ENCODE data around the gene MIB1. TPM values are rescaled to one million over a fixed set of nuclear protein-coding genes. Genes with fewer than 3 reads are reported as not detected.

Gene MIB1
- total and polyA plus RNA-seq, 10 of the 15 experiments (the other 5 are each of a cell fraction or from before 2014, with no cell fraction given): 2.3 to 27.5 (median 10.4) TPM

DNA sequence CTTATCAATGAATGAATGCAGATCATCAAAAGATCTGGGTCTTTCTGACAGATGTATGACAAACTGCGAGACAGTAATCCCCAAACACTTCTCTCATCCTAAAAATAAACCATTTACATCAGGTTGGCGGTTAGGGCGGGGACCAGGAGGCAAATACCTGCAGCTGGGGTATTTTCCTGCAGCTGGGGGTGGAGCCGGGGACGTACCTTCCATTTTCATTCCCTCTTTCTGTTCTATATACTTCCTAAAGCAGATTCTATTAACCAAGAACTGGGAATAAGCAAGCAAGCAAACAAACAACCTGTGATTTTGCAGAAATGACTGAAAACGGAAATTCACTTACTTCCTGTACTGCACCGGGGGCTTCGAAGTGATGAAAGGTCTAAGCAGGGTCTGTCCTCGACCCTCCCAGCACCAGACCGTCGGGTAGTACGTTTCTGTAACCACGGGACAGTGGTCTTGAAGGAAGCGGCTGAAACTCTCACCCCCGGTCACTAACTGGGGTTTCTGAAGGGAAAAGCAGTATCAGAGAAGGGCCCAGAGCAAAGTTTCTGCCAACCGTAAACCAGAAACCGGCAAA, 37.3 kb upstream of the MIB1 start (continued):
- TF ChIP-seq, protein P1, sequence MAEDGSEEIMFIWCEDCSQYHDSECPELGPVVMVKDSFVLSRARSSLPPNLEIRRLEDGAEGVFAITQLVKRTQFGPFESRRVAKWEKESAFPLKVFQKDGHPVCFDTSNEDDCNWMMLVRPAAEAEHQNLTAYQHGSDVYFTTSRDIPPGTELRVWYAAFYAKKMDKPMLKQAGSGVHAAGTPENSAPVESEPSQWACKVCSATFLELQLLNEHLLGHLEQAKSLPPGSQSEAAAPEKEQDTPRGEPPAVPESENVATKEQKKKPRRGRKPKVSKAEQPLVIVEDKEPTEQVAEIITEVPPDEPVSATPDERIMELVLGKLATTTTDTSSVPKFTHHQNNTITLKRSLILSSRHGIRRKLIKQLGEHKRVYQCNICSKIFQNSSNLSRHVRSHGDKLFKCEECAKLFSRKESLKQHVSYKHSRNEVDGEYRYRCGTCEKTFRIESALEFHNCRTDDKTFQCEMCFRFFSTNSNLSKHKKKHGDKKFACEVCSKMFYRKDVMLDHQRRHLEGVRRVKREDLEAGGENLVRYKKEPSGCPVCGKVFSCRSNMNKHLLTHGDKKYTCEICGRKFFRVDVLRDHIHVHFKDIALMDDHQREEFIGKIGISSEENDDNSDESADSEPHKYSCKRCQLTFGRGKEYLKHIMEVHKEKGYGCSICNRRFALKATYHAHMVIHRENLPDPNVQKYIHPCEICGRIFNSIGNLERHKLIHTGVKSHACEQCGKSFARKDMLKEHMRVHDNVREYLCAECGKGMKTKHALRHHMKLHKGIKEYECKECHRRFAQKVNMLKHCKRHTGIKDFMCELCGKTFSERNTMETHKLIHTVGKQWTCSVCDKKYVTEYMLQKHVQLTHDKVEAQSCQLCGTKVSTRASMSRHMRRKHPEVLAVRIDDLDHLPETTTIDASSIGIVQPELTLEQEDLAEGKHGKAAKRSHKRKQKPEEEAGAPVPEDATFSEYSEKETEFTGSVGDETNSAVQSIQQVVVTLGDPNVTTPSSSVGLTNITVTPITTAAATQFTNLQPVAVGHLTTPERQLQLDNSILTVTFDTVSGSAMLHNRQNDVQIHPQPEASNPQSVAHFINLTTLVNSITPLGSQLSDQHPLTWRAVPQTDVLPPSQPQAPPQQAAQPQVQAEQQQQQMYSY (CRISPR knock-in tag; IDR thresholded peaks at IDR 0.05): no peak
- TF ChIP-seq NR2C1 (IDR thresholded peaks at IDR 0.05): no peak
- TF ChIP-seq, protein P2, sequence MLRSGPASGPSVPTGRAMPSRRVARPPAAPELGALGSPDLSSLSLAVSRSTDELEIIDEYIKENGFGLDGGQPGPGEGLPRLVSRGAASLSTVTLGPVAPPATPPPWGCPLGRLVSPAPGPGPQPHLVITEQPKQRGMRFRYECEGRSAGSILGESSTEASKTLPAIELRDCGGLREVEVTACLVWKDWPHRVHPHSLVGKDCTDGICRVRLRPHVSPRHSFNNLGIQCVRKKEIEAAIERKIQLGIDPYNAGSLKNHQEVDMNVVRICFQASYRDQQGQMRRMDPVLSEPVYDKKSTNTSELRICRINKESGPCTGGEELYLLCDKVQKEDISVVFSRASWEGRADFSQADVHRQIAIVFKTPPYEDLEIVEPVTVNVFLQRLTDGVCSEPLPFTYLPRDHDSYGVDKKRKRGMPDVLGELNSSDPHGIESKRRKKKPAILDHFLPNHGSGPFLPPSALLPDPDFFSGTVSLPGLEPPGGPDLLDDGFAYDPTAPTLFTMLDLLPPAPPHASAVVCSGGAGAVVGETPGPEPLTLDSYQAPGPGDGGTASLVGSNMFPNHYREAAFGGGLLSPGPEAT (IDR thresholded peaks at IDR 0.05; ENCODE audit: low read depth): no peak
- TF ChIP-seq, protein P3, sequence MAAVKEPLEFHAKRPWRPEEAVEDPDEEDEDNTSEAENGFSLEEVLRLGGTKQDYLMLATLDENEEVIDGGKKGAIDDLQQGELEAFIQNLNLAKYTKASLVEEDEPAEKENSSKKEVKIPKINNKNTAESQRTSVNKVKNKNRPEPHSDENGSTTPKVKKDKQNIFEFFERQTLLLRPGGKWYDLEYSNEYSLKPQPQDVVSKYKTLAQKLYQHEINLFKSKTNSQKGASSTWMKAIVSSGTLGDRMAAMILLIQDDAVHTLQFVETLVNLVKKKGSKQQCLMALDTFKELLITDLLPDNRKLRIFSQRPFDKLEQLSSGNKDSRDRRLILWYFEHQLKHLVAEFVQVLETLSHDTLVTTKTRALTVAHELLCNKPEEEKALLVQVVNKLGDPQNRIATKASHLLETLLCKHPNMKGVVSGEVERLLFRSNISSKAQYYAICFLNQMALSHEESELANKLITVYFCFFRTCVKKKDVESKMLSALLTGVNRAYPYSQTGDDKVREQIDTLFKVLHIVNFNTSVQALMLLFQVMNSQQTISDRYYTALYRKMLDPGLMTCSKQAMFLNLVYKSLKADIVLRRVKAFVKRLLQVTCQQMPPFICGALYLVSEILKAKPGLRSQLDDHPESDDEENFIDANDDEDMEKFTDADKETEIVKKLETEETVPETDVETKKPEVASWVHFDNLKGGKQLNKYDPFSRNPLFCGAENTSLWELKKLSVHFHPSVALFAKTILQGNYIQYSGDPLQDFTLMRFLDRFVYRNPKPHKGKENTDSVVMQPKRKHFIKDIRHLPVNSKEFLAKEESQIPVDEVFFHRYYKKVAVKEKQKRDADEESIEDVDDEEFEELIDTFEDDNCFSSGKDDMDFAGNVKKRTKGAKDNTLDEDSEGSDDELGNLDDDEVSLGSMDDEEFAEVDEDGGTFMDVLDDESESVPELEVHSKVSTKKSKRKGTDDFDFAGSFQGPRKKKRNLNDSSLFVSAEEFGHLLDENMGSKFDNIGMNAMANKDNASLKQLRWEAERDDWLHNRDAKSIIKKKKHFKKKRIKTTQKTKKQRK (IDR thresholded peaks at IDR 0.05; ENCODE audit: low read depth, low read length): no peak
- TF ChIP-seq, protein P4, sequence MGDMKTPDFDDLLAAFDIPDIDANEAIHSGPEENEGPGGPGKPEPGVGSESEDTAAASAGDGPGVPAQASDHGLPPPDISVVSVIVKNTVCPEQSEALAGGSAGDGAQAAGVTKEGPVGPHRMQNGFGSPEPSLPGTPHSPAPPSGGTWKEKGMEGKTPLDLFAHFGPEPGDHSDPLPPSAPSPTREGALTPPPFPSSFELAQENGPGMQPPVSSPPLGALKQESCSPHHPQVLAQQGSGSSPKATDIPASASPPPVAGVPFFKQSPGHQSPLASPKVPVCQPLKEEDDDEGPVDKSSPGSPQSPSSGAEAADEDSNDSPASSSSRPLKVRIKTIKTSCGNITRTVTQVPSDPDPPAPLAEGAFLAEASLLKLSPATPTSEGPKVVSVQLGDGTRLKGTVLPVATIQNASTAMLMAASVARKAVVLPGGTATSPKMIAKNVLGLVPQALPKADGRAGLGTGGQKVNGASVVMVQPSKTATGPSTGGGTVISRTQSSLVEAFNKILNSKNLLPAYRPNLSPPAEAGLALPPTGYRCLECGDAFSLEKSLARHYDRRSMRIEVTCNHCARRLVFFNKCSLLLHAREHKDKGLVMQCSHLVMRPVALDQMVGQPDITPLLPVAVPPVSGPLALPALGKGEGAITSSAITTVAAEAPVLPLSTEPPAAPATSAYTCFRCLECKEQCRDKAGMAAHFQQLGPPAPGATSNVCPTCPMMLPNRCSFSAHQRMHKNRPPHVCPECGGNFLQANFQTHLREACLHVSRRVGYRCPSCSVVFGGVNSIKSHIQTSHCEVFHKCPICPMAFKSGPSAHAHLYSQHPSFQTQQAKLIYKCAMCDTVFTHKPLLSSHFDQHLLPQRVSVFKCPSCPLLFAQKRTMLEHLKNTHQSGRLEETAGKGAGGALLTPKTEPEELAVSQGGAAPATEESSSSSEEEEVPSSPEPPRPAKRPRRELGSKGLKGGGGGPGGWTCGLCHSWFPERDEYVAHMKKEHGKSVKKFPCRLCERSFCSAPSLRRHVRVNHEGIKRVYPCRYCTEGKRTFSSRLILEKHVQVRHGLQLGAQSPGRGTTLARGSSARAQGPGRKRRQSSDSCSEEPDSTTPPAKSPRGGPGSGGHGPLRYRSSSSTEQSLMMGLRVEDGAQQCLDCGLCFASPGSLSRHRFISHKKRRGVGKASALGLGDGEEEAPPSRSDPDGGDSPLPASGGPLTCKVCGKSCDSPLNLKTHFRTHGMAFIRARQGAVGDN (IDR thresholded peaks at IDR 0.05): no peak
- TF ChIP-seq HDAC2 (IDR thresholded peaks at IDR 0.05): no peak
- TF ChIP-seq, protein P5, sequence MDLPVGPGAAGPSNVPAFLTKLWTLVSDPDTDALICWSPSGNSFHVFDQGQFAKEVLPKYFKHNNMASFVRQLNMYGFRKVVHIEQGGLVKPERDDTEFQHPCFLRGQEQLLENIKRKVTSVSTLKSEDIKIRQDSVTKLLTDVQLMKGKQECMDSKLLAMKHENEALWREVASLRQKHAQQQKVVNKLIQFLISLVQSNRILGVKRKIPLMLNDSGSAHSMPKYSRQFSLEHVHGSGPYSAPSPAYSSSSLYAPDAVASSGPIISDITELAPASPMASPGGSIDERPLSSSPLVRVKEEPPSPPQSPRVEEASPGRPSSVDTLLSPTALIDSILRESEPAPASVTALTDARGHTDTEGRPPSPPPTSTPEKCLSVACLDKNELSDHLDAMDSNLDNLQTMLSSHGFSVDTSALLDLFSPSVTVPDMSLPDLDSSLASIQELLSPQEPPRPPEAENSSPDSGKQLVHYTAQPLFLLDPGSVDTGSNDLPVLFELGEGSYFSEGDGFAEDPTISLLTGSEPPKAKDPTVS (IDR thresholded peaks at IDR 0.05; ENCODE audit: low read depth, low read length): no peak
- TF ChIP-seq IKZF1 (conservative IDR thresholded peaks at IDR 0.05): no peak
- TF ChIP-seq, protein P6, sequence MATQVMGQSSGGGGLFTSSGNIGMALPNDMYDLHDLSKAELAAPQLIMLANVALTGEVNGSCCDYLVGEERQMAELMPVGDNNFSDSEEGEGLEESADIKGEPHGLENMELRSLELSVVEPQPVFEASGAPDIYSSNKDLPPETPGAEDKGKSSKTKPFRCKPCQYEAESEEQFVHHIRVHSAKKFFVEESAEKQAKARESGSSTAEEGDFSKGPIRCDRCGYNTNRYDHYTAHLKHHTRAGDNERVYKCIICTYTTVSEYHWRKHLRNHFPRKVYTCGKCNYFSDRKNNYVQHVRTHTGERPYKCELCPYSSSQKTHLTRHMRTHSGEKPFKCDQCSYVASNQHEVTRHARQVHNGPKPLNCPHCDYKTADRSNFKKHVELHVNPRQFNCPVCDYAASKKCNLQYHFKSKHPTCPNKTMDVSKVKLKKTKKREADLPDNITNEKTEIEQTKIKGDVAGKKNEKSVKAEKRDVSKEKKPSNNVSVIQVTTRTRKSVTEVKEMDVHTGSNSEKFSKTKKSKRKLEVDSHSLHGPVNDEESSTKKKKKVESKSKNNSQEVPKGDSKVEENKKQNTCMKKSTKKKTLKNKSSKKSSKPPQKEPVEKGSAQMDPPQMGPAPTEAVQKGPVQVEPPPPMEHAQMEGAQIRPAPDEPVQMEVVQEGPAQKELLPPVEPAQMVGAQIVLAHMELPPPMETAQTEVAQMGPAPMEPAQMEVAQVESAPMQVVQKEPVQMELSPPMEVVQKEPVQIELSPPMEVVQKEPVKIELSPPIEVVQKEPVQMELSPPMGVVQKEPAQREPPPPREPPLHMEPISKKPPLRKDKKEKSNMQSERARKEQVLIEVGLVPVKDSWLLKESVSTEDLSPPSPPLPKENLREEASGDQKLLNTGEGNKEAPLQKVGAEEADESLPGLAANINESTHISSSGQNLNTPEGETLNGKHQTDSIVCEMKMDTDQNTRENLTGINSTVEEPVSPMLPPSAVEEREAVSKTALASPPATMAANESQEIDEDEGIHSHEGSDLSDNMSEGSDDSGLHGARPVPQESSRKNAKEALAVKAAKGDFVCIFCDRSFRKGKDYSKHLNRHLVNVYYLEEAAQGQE (IDR thresholded peaks at IDR 0.05; ENCODE audit: low read depth, low read length): no peak
